PC-3 (cell line): ENCODE measurements around the gene NDUFA3.

Experiments used
- CTCF ChIP-seq: fragments of 300-600 bp; sonication (generic); conservative IDR thresholded peaks from 2 replicates; pipeline ENCODE4 v1.5.1; 2017; ENCODE audit warnings: antibody characterized with exemption, low read depth, mild to moderate bottlenecking, low read length
- EZH2 ChIP-seq: fragments of 300-600 bp; sonication (generic); IDR thresholded peaks from one replicate; pipeline ENCODE4 v1.6.1; 2017; ENCODE audit warnings: antibody characterized with exemption, mild to moderate bottlenecking, low read length; ENCODE audit not compliant: unreplicated experiment
- EZH2phosphoT487 ChIP-seq: fragments of 300-600 bp; sonication (generic); IDR thresholded peaks from 2 replicates; pipeline ENCODE4 v1.6.1; 2018; ENCODE audit warnings: mild to moderate bottlenecking, antibody characterized with exemption, low read length, borderline replicate concordance

DNA sequence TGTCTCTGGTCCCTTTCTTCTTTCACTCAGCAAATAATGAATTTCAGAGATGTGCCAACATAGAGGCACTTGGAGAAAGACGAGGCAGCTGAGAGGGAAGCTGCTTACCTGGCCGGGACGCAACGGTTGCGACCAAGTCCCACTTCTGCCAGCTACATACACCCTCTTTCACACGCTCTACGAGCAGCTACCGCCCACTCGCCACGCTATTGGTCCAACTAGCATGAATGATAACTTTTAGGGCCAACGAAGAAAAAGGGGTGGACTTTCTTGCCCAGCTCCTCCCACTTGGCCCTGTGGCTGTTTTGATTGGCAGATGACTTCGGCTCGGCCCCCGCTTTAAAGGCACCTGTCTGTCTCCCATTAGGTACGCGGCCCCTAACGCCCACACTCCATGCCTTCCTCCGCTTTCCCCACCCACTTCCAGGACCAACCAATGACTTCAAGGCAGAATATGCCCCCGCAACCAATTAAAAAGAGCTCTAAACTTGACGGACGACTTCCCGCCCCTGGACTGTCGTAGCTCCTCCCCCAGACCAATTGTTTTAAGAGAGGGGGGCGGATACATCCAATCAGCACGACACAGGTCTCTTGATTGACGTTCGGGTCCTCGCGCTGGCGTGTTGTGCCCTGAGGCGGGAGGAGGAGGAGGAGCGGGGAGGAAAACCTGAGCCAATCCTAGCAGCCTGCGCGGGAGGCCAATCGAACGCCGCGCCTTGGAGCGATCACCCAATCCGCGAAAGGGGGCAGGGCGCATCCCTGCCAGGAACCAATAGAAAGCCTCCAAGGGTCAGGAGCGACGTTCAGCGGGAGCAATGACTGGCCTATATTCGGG, 34.4 kb downstream of the NDUFA3 start:
- TF ChIP-seq CTCF (no peak), EZH2 (no peak), EZH2phosphoT487 (no peak)
